ENCODE measurements around the gene CYFIP2.
A peak's percentile ranks its signal among the peaks of the same experiment; 100 is the strongest.

The CYFIP2 gene

GRCh38 chr5:157326440-157327005 lies 60.6 kb downstream of the CYFIP2 start:
- DNase-seq (ENCODE audit: low spot score), result no peak

GRCh38 chr5:157327771-157328170 lies 61.8 kb downstream of the CYFIP2 start:
- peak; percentile 33 for DNase-seq (ENCODE audit: low spot score)

GRCh38 chr5:157328277-157328912 lies 62.5 kb downstream of the CYFIP2 start:
- peak; percentile 65 for DNase-seq (ENCODE audit: low spot score)

- no peak for DNase-seq (ENCODE audit: low spot score)
Observed at GRCh38 chr5:157331807-157332206, 65.9 kb downstream of the CYFIP2 start.

GRCh38 chr5:157335534-157336422 lies 69.9 kb downstream of the CYFIP2 start:
- DNase-seq (ENCODE audit: low spot score), result no peak

- DNase-seq (ENCODE audit: low spot score), result no peak
Observed at GRCh38 chr5:157336423-157336744, 70.5 kb downstream of the CYFIP2 start.

- no peak for DNase-seq (ENCODE audit: low spot score)
Observed at GRCh38 chr5:157339409-157339808, 73.5 kb downstream of the CYFIP2 start.

- peak; percentile 20 for DNase-seq (ENCODE audit: low spot score)
Observed at GRCh38 chr5:157342822-157343402, 77.0 kb downstream of the CYFIP2 start.

- DNase-seq (ENCODE audit: low spot score), result peak; percentile 28
Observed at GRCh38 chr5:157343842-157344790, 78.2 kb downstream of the CYFIP2 start.

GRCh38 chr5:157345067-157345466 lies 79.1 kb downstream of the CYFIP2 start:
- DNase-seq (ENCODE audit: low spot score), result no peak

- DNase-seq (ENCODE audit: low spot score), result no peak
Observed at GRCh38 chr5:157345485-157345884, 79.6 kb downstream of the CYFIP2 start.

GRCh38 chr5:157347301-157348048 lies 81.6 kb downstream of the CYFIP2 start:
- DNase-seq (ENCODE audit: low spot score), result no peak

- DNase-seq (ENCODE audit: low spot score), result no peak
Observed at GRCh38 chr5:157348049-157348400, 82.1 kb downstream of the CYFIP2 start.

GRCh38 chr5:157350939-157351801 lies 85.2 kb downstream of the CYFIP2 start:
- no peak for DNase-seq (ENCODE audit: low spot score)

- no peak for DNase-seq (ENCODE audit: low spot score)
Observed at GRCh38 chr5:157351802-157352092, 85.8 kb downstream of the CYFIP2 start.

GRCh38 chr5:157352756-157353340 lies 86.9 kb downstream of the CYFIP2 start:
- no peak for DNase-seq (ENCODE audit: low spot score)

GRCh38 chr5:157354800-157355199 lies 88.9 kb downstream of the CYFIP2 start:
- no peak for DNase-seq (ENCODE audit: low spot score)

- no peak for DNase-seq (ENCODE audit: low spot score)
Observed at GRCh38 chr5:157356576-157356975, 90.7 kb downstream of the CYFIP2 start.

GRCh38 chr5:157357823-157358222 lies 91.9 kb downstream of the CYFIP2 start:
- DNase-seq (ENCODE audit: low spot score), result no peak

- DNase-seq (ENCODE audit: low spot score), result no peak
Observed at GRCh38 chr5:157358871-157359270, 92.9 kb downstream of the CYFIP2 start.
